Testis (tissue), 2 donors: ENCODE results near the gene MIF4GD.

Source experiments
- CTCF ChIP-seq, 3 experiments: fragments of 450-650 bp in 2 of 3; fragments of 200-600 bp in 1 of 3; sonication (generic) in 1 of 3; IDR thresholded peaks; one replicate each; pipeline ENCODE4 v1.5.1; 2016 to 2019; ENCODE audit warnings: antibody characterized with exemption in 3 of 3, mild to moderate bottlenecking in 2 of 3, moderate library complexity in 1 of 3
- POLR2A ChIP-seq: fragments of 450-650 bp; IDR thresholded peaks from one replicate; pipeline ENCODE4 v1.6.1; 2017; ENCODE audit warnings: antibody characterized with exemption, mild to moderate bottlenecking, moderate library complexity

GRCh38 chr17:75265614-75266315 lies 5.3 kb downstream of the MIF4GD start:
- TF ChIP-seq CTCF (IDR thresholded peaks at IDR 0.05) (no peak), POLR2A (no peak)
